SH-SY5Y (cell line): ENCODE measurements around the gene TSPAN14.

ENCODE experiments used
- GATA2 ChIP-seq: IDR thresholded peaks from 2 replicates; pipeline ENCODE4 v1.6.1; 2011; ENCODE audit warnings: mild to moderate bottlenecking, low read depth, low read length
- GATA3 ChIP-seq: IDR thresholded peaks from 2 replicates; pipeline ENCODE4 v1.6.1; 2011; ENCODE audit warnings: low read depth, mild to moderate bottlenecking, low read length, moderate library complexity

DNA sequence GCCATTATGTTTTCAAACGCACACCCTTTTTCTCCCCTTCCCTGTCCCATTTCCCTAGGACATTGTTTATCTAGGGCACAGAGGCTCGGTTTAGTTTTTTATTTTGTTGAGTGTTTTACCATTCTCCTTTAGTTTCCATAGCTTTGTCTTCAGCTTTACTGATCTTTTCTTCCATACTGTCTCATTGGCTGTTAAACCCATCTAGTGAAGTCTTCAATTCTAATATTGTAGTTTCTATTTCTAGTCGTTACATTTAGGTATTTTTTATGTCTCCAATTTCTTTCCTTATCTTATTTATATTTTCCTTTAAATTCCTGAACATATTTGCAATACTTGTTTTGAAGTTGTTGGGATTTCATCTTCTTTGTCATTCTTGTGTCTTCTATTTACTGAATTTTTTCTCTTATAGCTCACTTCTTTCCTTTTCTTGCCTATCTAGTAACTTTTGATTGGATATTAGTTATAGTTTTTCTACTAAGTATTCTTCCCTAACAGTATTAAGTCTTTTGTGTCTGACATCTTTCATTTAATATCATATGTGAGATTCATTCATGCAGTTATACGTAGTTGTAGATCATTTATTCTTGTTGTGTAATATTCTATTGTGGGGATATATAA, 42.6 kb downstream of the TSPAN14 start:
- TF ChIP-seq GATA2 (no peak), GATA3 (no peak)
